Measurements from ENCODE around the gene PHLPP1.

- TF ChIP-seq CTCF (IDR thresholded peaks at IDR 0.05; ENCODE audit: low read depth, low read length) (no peak), EZH2phosphoT487 (IDR thresholded peaks at IDR 0.05; ENCODE audit: low read depth) (no peak)
Observed at GRCh38 chr18:62810682-62811081, 95.3 kb downstream of the PHLPP1 start.
